ENCODE results near the gene GARIN5B. TPM values are rescaled to one million over a fixed set of nuclear protein-coding genes. Genes with fewer than 3 reads are reported as not detected.
A peak's percentile ranks its signal among the peaks of the same experiment; 100 is the strongest.

The GARIN5B gene
- total and polyA plus RNA-seq, 2 of the 13 experiments (the other 11 are each of a cell fraction or from before 2014, with no cell fraction given) = not detected

DNA sequence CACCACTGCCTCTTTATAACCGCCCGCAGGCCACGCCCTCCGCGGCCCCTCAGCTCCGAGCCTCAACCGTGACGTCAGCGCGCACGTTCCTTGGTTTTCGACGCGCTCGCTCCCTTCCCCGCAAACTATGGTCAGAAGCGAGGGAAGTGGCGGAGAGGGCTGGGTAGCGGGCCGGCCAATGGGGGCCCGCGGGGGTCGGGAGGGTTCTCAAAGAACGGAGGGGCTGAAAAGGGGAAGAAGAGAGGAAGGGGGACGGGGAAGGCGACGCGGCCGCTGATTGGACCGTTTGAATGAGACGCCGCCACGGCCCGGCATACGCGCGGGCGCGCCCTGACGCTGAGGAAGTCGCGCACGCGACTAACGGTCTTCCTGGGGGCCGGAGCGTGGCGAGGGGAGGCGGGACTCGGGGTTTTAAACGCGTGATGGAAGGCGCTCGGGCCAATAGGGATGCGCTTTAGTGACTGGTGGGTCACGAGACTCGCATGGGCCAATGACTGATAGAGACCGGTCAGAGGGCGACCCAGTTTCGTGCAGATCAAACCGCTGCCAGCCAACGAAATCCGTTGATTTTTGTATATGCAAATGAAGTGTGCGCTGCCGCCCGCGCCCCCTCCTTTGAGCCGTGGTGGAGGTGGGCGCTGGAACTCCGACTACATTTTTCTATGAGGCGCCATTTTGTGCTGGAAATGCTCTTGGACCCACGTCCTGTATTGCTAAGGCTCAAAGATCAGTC lies 44.9 kb upstream of the GARIN5B start (continued):
- TF ChIP-seq SOX6 (IDR thresholded peaks at IDR 0.05) (no peak), SOX6 (CRISPR knock-in tag; IDR thresholded peaks at IDR 0.05) (peak; percentile 55), NCOR1 (IDR thresholded peaks at IDR 0.05; ENCODE audit: borderline replicate concordance, low read length) (no peak), ZBTB21 (CRISPR knock-in tag; IDR thresholded peaks at IDR 0.05) (peak; percentile 92), ZNF670 (CRISPR knock-in tag; IDR thresholded peaks at IDR 0.05; ENCODE audit: borderline replicate concordance) (no peak), GATAD1 (CRISPR knock-in tag; IDR thresholded peaks at IDR 0.05) (peak; percentile 64; the same call in 1 of the 2 replicates), ZNF468 (CRISPR knock-in tag; IDR thresholded peaks at IDR 0.05) (peak; percentile 66; the same call in 1 of the 2 replicates), SIN3B (IDR thresholded peaks at IDR 0.05; ENCODE audit: low read length) (no peak), TCF7L2 (IDR thresholded peaks at IDR 0.05; ENCODE audit: low read depth, low read length) (no peak), NONO (IDR thresholded peaks at IDR 0.05) (no peak), NONO (CRISPR knock-in tag; conservative IDR thresholded peaks at IDR 0.05) (peak; percentile 76), ATF1 (CRISPR knock-in tag; IDR thresholded peaks at IDR 0.05) (peak; percentile 92), RFX1 (IDR thresholded peaks at IDR 0.05) (no peak), BORCS8-MEF2B (CRISPR knock-in tag; IDR thresholded peaks at IDR 0.05) (peak; percentile 69), ZNF644 (CRISPR knock-in tag; IDR thresholded peaks at IDR 0.05; ENCODE audit: low read depth) (peak; percentile 62; the same call in 1 of the 2 replicates), ZNF747 (CRISPR knock-in tag; IDR thresholded peaks at IDR 0.05; ENCODE audit: borderline replicate concordance) (no peak)
- TF ChIP-seq, protein P1, sequence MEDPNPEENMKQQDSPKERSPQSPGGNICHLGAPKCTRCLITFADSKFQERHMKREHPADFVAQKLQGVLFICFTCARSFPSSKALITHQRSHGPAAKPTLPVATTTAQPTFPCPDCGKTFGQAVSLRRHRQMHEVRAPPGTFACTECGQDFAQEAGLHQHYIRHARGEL (CRISPR knock-in tag; IDR thresholded peaks at IDR 0.05) = peak; percentile 35; the same call in 1 of the 2 replicates
- TF ChIP-seq, protein P2, sequence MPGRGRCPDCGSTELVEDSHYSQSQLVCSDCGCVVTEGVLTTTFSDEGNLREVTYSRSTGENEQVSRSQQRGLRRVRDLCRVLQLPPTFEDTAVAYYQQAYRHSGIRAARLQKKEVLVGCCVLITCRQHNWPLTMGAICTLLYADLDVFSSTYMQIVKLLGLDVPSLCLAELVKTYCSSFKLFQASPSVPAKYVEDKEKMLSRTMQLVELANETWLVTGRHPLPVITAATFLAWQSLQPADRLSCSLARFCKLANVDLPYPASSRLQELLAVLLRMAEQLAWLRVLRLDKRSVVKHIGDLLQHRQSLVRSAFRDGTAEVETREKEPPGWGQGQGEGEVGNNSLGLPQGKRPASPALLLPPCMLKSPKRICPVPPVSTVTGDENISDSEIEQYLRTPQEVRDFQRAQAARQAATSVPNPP (CRISPR knock-in tag; IDR thresholded peaks at IDR 0.05) = peak; percentile 73
- TF ChIP-seq, protein P3, sequence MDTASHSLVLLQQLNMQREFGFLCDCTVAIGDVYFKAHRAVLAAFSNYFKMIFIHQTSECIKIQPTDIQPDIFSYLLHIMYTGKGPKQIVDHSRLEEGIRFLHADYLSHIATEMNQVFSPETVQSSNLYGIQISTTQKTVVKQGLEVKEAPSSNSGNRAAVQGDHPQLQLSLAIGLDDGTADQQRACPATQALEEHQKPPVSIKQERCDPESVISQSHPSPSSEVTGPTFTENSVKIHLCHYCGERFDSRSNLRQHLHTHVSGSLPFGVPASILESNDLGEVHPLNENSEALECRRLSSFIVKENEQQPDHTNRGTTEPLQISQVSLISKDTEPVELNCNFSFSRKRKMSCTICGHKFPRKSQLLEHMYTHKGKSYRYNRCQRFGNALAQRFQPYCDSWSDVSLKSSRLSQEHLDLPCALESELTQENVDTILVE (CRISPR knock-in tag; IDR thresholded peaks at IDR 0.05) = 0 out of 2 replicates have a peak, but pooled peaks have one; percentile 44
- TF ChIP-seq, protein P4, sequence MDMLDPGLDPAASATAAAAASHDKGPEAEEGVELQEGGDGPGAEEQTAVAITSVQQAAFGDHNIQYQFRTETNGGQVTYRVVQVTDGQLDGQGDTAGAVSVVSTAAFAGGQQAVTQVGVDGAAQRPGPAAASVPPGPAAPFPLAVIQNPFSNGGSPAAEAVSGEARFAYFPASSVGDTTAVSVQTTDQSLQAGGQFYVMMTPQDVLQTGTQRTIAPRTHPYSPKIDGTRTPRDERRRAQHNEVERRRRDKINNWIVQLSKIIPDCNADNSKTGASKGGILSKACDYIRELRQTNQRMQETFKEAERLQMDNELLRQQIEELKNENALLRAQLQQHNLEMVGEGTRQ (IDR thresholded peaks at IDR 0.05; ENCODE audit: low read depth, low read length) = peak; percentile 69
- TF ChIP-seq, protein P4 (CRISPR knock-in tag; IDR thresholded peaks at IDR 0.05; ENCODE audit: borderline replicate concordance) = peak; percentile 77; the same call in 1 of the 2 replicates
- TF ChIP-seq, protein P5, sequence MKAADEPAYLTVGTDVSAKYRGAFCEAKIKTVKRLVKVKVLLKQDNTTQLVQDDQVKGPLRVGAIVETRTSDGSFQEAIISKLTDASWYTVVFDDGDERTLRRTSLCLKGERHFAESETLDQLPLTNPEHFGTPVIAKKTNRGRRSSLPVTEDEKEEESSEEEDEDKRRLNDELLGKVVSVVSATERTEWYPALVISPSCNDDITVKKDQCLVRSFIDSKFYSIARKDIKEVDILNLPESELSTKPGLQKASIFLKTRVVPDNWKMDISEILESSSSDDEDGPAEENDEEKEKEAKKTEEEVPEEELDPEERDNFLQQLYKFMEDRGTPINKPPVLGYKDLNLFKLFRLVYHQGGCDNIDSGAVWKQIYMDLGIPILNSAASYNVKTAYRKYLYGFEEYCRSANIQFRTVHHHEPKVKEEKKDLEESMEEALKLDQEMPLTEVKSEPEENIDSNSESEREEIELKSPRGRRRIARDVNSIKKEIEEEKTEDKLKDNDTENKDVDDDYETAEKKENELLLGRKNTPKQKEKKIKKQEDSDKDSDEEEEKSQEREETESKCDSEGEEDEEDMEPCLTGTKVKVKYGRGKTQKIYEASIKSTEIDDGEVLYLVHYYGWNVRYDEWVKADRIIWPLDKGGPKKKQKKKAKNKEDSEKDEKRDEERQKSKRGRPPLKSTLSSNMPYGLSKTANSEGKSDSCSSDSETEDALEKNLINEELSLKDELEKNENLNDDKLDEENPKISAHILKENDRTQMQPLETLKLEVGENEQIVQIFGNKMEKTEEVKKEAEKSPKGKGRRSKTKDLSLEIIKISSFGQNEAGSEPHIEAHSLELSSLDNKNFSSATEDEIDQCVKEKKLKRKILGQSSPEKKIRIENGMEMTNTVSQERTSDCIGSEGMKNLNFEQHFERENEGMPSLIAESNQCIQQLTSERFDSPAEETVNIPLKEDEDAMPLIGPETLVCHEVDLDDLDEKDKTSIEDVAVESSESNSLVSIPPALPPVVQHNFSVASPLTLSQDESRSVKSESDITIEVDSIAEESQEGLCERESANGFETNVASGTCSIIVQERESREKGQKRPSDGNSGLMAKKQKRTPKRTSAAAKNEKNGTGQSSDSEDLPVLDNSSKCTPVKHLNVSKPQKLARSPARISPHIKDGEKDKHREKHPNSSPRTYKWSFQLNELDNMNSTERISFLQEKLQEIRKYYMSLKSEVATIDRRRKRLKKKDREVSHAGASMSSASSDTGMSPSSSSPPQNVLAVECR (CRISPR knock-in tag; IDR thresholded peaks at IDR 0.05; ENCODE audit: borderline replicate concordance) = peak; percentile 50; the same call in 1 of the 2 replicates
